BJ (cell line): ENCODE results near the gene VIL1. TPM values are rescaled to one million over a fixed set of nuclear protein-coding genes. Genes with fewer than 3 reads are reported as not detected.

Experiments used
- CTCF ChIA-PET: fragments of 350-600 bp; formaldehyde crosslinking; extraction: SDS; loops from one replicate; lab custom pipeline; 2021; ENCODE audit warnings: antibody characterized with exemption, inconsistent platforms; lab: Yijun Ruan, JAX
- POLR2A ChIA-PET: fragments of 300-600 bp; sonication (Branson Sonifier 250); formaldehyde crosslinking; extraction: SDS; loops from one replicate; lab custom pipeline; 2021; ENCODE audit warnings: antibody characterized with exemption; lab: Charles Lee
- DNase-seq: peaks from one replicate; pipeline ENCODE4 v3.0.0-alpha.2; 2011; ENCODE audit warnings: low read depth
- H3K27me3 ChIP-seq: 2 replicates; pipeline ENCODE4 v1.6.0; 2011; ENCODE audit warnings: low read length; ENCODE audit not compliant: control insufficient read depth, insufficient read depth
- H3K36me3 ChIP-seq: 2 replicates; pipeline ENCODE4 v1.5.1; 2011; ENCODE audit warnings: low read length; ENCODE audit not compliant: control insufficient read depth, insufficient read depth
- H3K4me3 ChIP-seq: 2 replicates; pipeline ENCODE4 v1.5.1; 2011; ENCODE audit warnings: low read depth, mild to moderate bottlenecking, control low read depth, low read length
- CTCF ChIP-seq: IDR thresholded peaks from 2 replicates; pipeline ENCODE4 v1.5.1; 2011; ENCODE audit warnings: low read depth, mild to moderate bottlenecking, control low read depth, inconsistent platforms, low read length, moderate library complexity; ENCODE audit not compliant: insufficient read depth
- polyA minus RNA-seq: library from RNA; depleted of rRNA, polyadenylated mRNA; stranded (reverse); fragments of >200 nt; gene quantifications from 2 replicates; pipeline ENCODE4 v1.2.3, GENCODE V29; 2011; rRNA and poly(A)+ RNA removed
- polyA plus RNA-seq: library from polyadenylated mRNA; depleted of rRNA; stranded (reverse); fragments of >200 nt; gene quantifications from 2 replicates; pipeline ENCODE4 v1.2.3, GENCODE V29; 2011; rRNA removed

The VIL1 gene
- polyA plus RNA-seq, result not detected in 2 replicates
- polyA minus RNA-seq, result not detected in 2 replicates

DNA sequence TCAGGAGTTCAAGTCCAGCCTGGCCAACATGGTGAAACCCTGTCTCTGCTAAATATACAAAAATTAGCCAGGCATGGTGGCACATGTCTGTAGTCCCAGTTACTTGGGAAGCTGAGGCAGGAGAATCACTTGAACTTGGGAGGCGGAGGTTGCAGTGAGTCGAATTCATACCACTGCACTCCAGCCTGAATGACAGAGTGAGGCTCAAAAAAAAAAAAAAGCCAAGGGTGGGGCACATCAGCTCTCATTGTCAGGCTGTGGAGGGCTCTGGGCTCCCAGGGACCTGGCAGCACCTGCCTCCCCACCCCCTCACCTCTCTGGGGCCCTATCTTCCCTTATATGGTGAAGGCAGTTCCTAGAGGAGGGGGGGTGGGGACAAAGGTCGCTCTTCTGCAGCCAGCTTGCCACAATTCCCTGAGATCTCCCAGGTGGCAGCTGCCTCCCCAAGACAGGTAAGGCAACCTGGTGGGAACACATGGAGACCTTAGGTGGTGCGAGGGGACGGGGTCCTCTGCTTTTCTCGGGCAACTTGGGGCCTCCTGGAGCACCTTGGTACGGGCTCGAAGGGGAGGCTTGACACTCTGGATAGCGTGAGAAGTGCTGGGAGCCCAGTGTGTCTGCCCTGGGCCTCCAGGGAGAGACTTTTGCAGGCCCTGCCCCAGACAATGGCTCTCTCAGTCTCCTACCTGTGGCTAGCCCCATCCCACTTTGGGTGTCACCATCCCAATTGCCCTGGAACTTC, at the start of gene VIL1:
Gene VIL1 (plus strand): TSS at position 407 of the 742 bp plus-strand sequence. CDS start 4,656 bp downstream, outside the sequence.
- no peak within 1 kb of the TSS for H3K4me3 ChIP-seq
- no peak for DNase-seq
- H3K36me3 ChIP-seq, result no peaks in the 10 kb centered on the region
- TF ChIP-seq CTCF, result no peak
- H3K27me3 ChIP-seq, result peaks cover 11% of the 10 kb centered on the region
- POLR2A ChIA-PET, result no interaction called here
- CTCF ChIA-PET, result interaction anchor here (1.6 kb wide), 1 partner anchor 47 kb away, joined by 3 read pairs; no protein-coding TSS in a partner anchor

DNA sequence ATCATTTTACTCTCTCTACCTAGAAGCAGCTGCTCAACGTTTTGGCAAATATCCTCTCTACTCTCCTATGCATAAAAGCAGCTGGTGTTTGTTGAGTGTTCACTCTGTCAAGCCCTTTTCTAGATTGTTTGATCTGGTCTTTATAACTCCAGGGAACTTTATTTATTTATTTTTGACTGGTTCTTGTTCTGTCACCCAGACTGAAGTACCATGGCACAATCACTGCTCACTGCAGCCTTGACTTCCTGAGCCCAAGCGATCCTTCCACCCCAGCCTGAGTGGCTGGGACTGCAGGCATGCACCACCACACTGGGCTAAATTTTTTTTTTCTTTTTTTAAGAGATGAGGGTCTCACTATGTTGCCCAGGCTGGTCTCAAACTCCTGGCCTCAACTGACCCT, 49.6 kb upstream of the VIL1 start:
- no peak for TF ChIP-seq CTCF

DNA sequence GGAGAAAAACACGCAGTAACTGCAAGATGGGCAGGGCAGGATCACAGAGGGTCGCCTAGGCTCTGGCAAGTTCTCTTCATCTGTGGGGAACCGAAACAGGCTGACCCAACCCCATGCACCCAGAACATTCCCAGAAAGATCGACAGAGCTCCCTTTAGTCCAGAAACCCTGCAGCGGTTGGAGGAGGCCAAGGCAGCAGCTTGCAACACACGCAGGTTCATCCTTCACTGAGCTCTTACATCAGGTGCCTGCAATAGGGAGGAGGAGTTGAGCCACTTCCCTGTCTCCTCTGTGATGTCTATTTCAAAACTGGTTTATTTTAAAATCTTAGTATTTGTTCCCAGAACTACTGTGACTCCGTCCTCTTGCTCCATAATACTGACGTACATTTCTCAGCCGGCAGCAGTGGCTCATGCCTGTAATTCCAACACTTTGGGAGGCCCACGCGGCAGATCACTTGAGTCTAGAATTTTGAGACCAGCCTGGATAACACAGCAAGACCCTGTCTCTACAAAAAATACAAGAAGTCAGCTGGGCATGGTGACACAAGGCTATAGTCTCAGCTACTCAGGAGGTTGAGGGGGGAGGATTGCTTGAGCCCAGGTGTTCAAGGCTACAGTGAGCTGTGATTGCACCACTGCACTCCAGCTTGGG, 48.4 kb upstream of the VIL1 start:
- POLR2A ChIA-PET, result no interaction called here
- CTCF ChIA-PET, result interaction anchor here (1.0 to 1.6 kb wide), 3 partner anchors 14 to 72 kb away, joined by 3 to 9 read pairs (median 4); partner anchors contain the start of gene CATIP
- no peak for DNase-seq

More for the DNA sequence above, 49.6 kb upstream of the VIL1 start:
- no peaks in the 10 kb centered on the region for H3K27me3 ChIP-seq
- ChIA-PET CTCF (interaction anchor here (1.0 to 1.2 kb wide), 3 partner anchors 13 to 32 kb away, joined by 3 to 6 read pairs (median 3); partner anchors contain the start of gene CATIP), POLR2A (no interaction called here)
- no peak for DNase-seq
- H3K4me3 ChIP-seq, result no peak overlapping the region
- no peaks in the 10 kb centered on the region for H3K36me3 ChIP-seq

GRCh38 chr2:218371983-218372350, 47.0 kb upstream of the VIL1 start:
- POLR2A ChIA-PET, result no interaction called here
- no peaks in the 10 kb centered on the region for H3K36me3 ChIP-seq
- CTCF ChIA-PET, result interaction anchor here (1.6 kb wide), 1 partner anchor 73 kb away, joined by 4 read pairs; no protein-coding TSS in a partner anchor
- no peak overlapping the region for H3K4me3 ChIP-seq
- no peak for DNase-seq
- no peaks in the 10 kb centered on the region for H3K27me3 ChIP-seq
- no peak for TF ChIP-seq CTCF

More for the DNA sequence above, 48.4 kb upstream of the VIL1 start:
- Histone ChIP-seq H3K36me3 (no peaks in the 10 kb centered on the region), H3K4me3 (no peak overlapping the region), H3K27me3 (no peaks in the 10 kb centered on the region)
- TF ChIP-seq CTCF, result no peak

DNA sequence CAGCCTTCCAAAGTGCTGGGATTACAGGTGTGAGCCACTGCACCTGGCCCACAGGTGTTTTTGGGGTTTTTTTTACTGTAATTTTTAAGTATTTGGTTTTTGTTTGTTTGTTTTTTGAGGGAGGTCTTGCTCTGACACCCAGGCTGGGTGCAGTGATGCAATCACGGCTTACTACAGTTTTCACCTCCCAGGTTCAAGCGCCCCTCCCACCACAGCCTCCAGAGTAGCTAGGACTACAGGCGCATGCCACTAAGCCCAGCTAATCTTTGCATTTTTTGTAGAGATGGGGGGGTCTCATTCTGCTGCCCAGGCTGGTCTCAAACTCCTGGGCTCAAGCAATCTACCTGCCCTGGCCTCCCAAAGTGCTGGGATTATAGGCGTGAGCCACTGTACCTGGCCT, 44.1 kb upstream of the VIL1 start:
- Histone ChIP-seq H3K4me3 (no peak overlapping the region), H3K27me3 (peaks cover 2% of the 10 kb centered on the region; the same call in 1 of the 2 replicates), H3K36me3 (no peaks in the 10 kb centered on the region)
- DNase-seq, result no peak
- ChIA-PET POLR2A (no interaction called here), CTCF (no interaction called here)
- no peak for TF ChIP-seq CTCF
